GM12878 (cell line): ENCODE measurements around the gene RALGPS2. TPM values are rescaled to one million over a fixed set of nuclear protein-coding genes. Genes with fewer than 3 reads are reported as not detected.

ENCODE experiments used
- ATAC-seq: fragments of 200-7000 bp; cut with Tn5 transposase; 3 replicates; pipeline ENCODE4 v1.9.1; 2020; ENCODE audit warnings: mild to moderate bottlenecking, moderate library complexity
- Bru-seq: library from RNA; stranded (reverse); fragments of 400-500 nt; gene quantifications from one replicate; lab custom pipeline; 2021; lab: Mats Ljungman, UMichigan
- BruChase-seq, 2 experiments: library from RNA; stranded (reverse); fragments of 400-500 nt; gene quantifications; one replicate each; lab custom pipeline; 2021; lab: Mats Ljungman, UMichigan
- BruUV-seq: library from RNA; stranded (reverse); fragments of 400-500 nt; replicated peaks from 2 replicates; lab custom pipeline; 2021; lab: Mats Ljungman, UMichigan
- CTCF ChIA-PET: fragments of 300-600 bp; sonication (Branson Sonifier 250); formaldehyde crosslinking; extraction: SDS; loops from one replicate; lab custom pipeline; 2021; ENCODE audit warnings: inconsistent platforms; lab: Yijun Ruan, JAX
- POLR2A ChIA-PET: fragments of 350-600 bp; formaldehyde crosslinking; extraction: SDS; loops from one replicate; lab custom pipeline; 2021; ENCODE audit warnings: inconsistent platforms; lab: Charles Lee
- RAD21 ChIA-PET: fragments of 300-600 bp; sonication (Branson Sonifier 250); formaldehyde crosslinking; loops from one replicate; lab custom pipeline; 2023; ENCODE audit warnings: antibody characterized with exemption; ENCODE audit not compliant: unreplicated experiment; lab: Charles Lee
- SMC1A ChIA-PET: fragments of 300-600 bp; sonication (Branson Sonifier 250); formaldehyde crosslinking; loops from one replicate; lab custom pipeline; 2023; ENCODE audit not compliant: unreplicated experiment, uncharacterized antibody; lab: Charles Lee
- DNase-seq: peaks from one replicate; pipeline ENCODE4 v3.0.0-alpha.2; 2011; ENCODE audit warnings: low read depth, low spot score
- FAIRE-seq: peaks from 3 replicates; lab custom pipeline; 2011; peaks lifted over from hg19 to GRCh38; lab: Jason Lieb, UNC
- H2AFZ ChIP-seq: 2 replicates; pipeline ENCODE4 v1.6.0; 2011; ENCODE audit warnings: low read depth, low read length, control low read depth; ENCODE audit not compliant: control insufficient read depth
- H3K27ac ChIP-seq: 2 replicates; pipeline ENCODE4 v1.5.1; 2011; ENCODE audit warnings: control low read depth; ENCODE audit not compliant: control insufficient read depth, insufficient read depth
- H3K27me3 ChIP-seq, 2 experiments: replicated peaks in 1 of 2; 2 replicates each; pipeline versions ENCODE4 v1.6.0 to v1.6.1; 2011; ENCODE audit warnings: low read length in 1 of 2; ENCODE audit not compliant: control insufficient read depth in 2 of 2, insufficient read depth in 2 of 2
- H3K36me3 ChIP-seq, 2 experiments: 2 replicates each; pipeline ENCODE4 v1.5.1; 2011; ENCODE audit warnings: low read length in 1 of 2; ENCODE audit not compliant: control insufficient read depth in 2 of 2, insufficient read depth in 2 of 2
- H3K4me1 ChIP-seq: 2 replicates; pipeline ENCODE4 v1.6.1; 2011; ENCODE audit warnings: mild to moderate bottlenecking, low read length, moderate library complexity, mixed read lengths; ENCODE audit not compliant: control insufficient read depth, insufficient read depth
- H3K4me2 ChIP-seq: 2 replicates; pipeline ENCODE4 v1.6.0; 2011; ENCODE audit warnings: control low read depth; ENCODE audit not compliant: control insufficient read depth, insufficient read depth
- H3K4me3 ChIP-seq: fragments of 200-600 bp; sonication (generic); 2 replicates; pipeline ENCODE4 v1.5.1; 2016
- H3K79me2 ChIP-seq: 2 replicates; pipeline ENCODE4 v1.6.0; 2011; ENCODE audit warnings: low read length; ENCODE audit not compliant: control insufficient read depth, insufficient read depth
- H3K9ac ChIP-seq: 2 replicates; pipeline ENCODE4 v1.8.0; 2011; ENCODE audit warnings: low read length, control low read depth, mixed read lengths; ENCODE audit not compliant: control insufficient read depth, insufficient read depth
- H3K9me3 ChIP-seq: replicated peaks from 3 replicates; pipeline ENCODE4 v1.5.1; 2011; ENCODE audit warnings: mild to moderate bottlenecking, low read length; ENCODE audit not compliant: control insufficient read depth, insufficient read depth
- H4K20me1 ChIP-seq: 2 replicates; pipeline ENCODE4 v1.6.0; 2011; ENCODE audit not compliant: control insufficient read depth, insufficient read depth
- ASH2L ChIP-seq: fragments of 300-600, 200-600 bp; sonication (generic); IDR thresholded peaks from 2 replicates; pipeline ENCODE4 v1.6.1; 2017; ENCODE audit warnings: low read depth, mild to moderate bottlenecking, borderline replicate concordance
- BHLHE40 ChIP-seq, 2 experiments: fragments of 450-650 bp in 1 of 2; IDR thresholded peaks; 2 replicates each; pipeline ENCODE4 v1.6.1; 2011 to 2017; ENCODE audit warnings: low read depth in 2 of 2, borderline replicate concordance in 1 of 2, improper control_type of control experiment in 1 of 2, low read length in 1 of 2, mild to moderate bottlenecking in 1 of 2
- CHD2 ChIP-seq: IDR thresholded peaks from 2 replicates; pipeline ENCODE4 v1.6.1; 2011; ENCODE audit warnings: low read depth, low read length, improper control_type of control experiment, borderline replicate concordance
- FOXM1 ChIP-seq: IDR thresholded peaks from 2 replicates; pipeline ENCODE4 v1.6.1; 2012; ENCODE audit warnings: low read depth, mild to moderate bottlenecking, inconsistent platforms, low read length, moderate library complexity
- MEF2B ChIP-seq: fragments of 450-650 bp; IDR thresholded peaks from 2 replicates; pipeline ENCODE4 v1.6.1; 2018; ENCODE audit warnings: mild to moderate bottlenecking, moderate library complexity; ENCODE audit not compliant: partially characterized antibody, poor library complexity, severe bottlenecking
- NR2C1 ChIP-seq: fragments of 450-650 bp; IDR thresholded peaks from 2 replicates; pipeline ENCODE4 v1.6.1; 2017; ENCODE audit warnings: antibody characterized with exemption, mild to moderate bottlenecking, moderate library complexity
- POU2F2 ChIP-seq: IDR thresholded peaks from 3 replicates; pipeline ENCODE4 v1.6.1; 2011; ENCODE audit warnings: low read depth, mild to moderate bottlenecking, low read length, borderline replicate concordance
- RB1 ChIP-seq: fragments of 450-650 bp; formaldehyde crosslinking; IDR thresholded peaks from 2 replicates; pipeline ENCODE4 v1.6.1; 2017; ENCODE audit warnings: mild to moderate bottlenecking, borderline replicate concordance
- RELA ChIP-seq: fragments of 450-650 bp; IDR thresholded peaks from 2 replicates; pipeline ENCODE4 v1.8.0; 2014; ENCODE audit warnings: borderline replicate concordance; ENCODE audit not compliant: partially characterized antibody
- SMAD5 ChIP-seq: IDR thresholded peaks from 2 replicates; pipeline ENCODE4 v1.6.1; 2016; ENCODE audit warnings: antibody characterized with exemption, low read depth
- TBL1XR1 ChIP-seq: IDR thresholded peaks from 2 replicates; pipeline ENCODE4 v1.6.1; 2012; ENCODE audit warnings: low read depth, low read length, improper control_type of control experiment
- ZNF217 ChIP-seq: fragments of 450-650 bp; IDR thresholded peaks from 2 replicates; pipeline ENCODE4 v1.6.1; 2017; ENCODE audit warnings: antibody characterized with exemption, mild to moderate bottlenecking
- ZNF274 ChIP-seq: IDR thresholded peaks from one replicate; pipeline ENCODE4 v1.8.0; 2011; ENCODE audit not compliant: insufficient read length, insufficient read depth
- WGBS: methylation state at CpG from one replicate; pipeline ENCODE4 v1.1.6; 2016; ENCODE audit warnings: low lambda C conversion rate; ENCODE audit not compliant: insufficient replicate concordance, insufficient coverage; ENCODE audit errors: missing lambda C conversion rate; 5-methylcytosine and 5-hydroxymethylcytosine counted together
- in situ Hi-C: fragments of 300-500 bp; cut with MboI; formaldehyde crosslinking; loops from 9 replicates; pipeline ENCODE4 v1.14.3; 2018; ENCODE audit warnings: mixed read lengths
- intact Hi-C: fragments of 100-400 bp; cut with micrococcal nuclease; formaldehyde crosslinking; loops from one replicate; pipeline ENCODE4 v1.14.2; 2022; ENCODE audit not compliant: unreplicated experiment
- long read RNA-seq, 2 experiments: library from polyadenylated mRNA; unstranded; transcript quantifications; one replicate each; pipeline ENCODE4 v2.0.0, GENCODE V29; 2019 to 2020
- polyA minus RNA-seq, 3 experiments: library from RNA; depleted of rRNA, polyadenylated mRNA; stranded (reverse); fragments of >200 nt; gene quantifications; 2 replicates each; pipeline ENCODE4 v1.2.3, GENCODE V29; 2011
- polyA plus RNA-seq, 11 experiments: library from polyadenylated mRNA; depleted of rRNA in 4 of 11; unstranded in 6 of 11; stranded (reverse) in 5 of 11; fragments of >200 nt; fragmentation: Nextera tagmentation in 4 of 11; fragmentation: Illumina TruSeq in 1 of 11; extraction: Ambion mirVana in 4 of 11; extraction: Trizol in 1 of 11; gene quantifications; 1 replicate in 1 of 11; 2 replicates in 10 of 11; pipeline versions ENCODE4 v1.2.1 to v1.2.3, GENCODE V29; 2011 to 2016; ENCODE audit warnings: inconsistent platforms in 2 of 11, missing spikeins in 2 of 11, low read depth in 1 of 11
- total RNA-seq, 4 experiments: library from RNA; depleted of rRNA in 3 of 4; stranded (reverse); fragments of >200 nt in 3 of 4; fragmentation: Illumina TruSeq in 1 of 4; extraction: Trizol in 1 of 4; gene quantifications; 2 replicates each; pipeline versions ENCODE4 v1.2.1 to v1.2.3, GENCODE V29; 2013 to 2021
- TF ChIP-seq, protein P1 (sequence below): IDR thresholded peaks from 2 replicates; pipeline ENCODE4 v1.6.1; 2011; ENCODE audit warnings: borderline replicate concordance, low read depth, mild to moderate bottlenecking, moderate library complexity, mixed read lengths, low read length; ENCODE audit not compliant: insufficient read depth; ENCODE audit errors: extremely low read length

The RALGPS2 gene, protein sequence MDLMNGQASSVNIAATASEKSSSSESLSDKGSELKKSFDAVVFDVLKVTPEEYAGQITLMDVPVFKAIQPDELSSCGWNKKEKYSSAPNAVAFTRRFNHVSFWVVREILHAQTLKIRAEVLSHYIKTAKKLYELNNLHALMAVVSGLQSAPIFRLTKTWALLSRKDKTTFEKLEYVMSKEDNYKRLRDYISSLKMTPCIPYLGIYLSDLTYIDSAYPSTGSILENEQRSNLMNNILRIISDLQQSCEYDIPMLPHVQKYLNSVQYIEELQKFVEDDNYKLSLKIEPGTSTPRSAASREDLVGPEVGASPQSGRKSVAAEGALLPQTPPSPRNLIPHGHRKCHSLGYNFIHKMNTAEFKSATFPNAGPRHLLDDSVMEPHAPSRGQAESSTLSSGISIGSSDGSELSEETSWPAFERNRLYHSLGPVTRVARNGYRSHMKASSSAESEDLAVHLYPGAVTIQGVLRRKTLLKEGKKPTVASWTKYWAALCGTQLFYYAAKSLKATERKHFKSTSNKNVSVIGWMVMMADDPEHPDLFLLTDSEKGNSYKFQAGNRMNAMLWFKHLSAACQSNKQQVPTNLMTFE
- total RNA-seq (2013; cell fraction: nucleolus; rRNA removed) = 9.2 and 12.6 TPM in 2 replicates
- total RNA-seq (2014; rRNA removed) (2.6 and 3.7 TPM in 2 replicates), total RNA-seq (2014; rRNA removed; fragmentation: Illumina TruSeq; extraction: Trizol) (2.4 and 2.8 TPM in 2 replicates), total RNA-seq (2021) (1.8 and 2.7 TPM in 2 replicates), polyA plus RNA-seq (2011; rRNA removed) (0.14 and 0.46 TPM in 2 replicates), polyA plus RNA-seq (2014; fragmentation: Illumina TruSeq; extraction: Trizol) (1.7 and 2.2 TPM in 2 replicates), polyA plus RNA-seq (2014; fragmentation: Nextera tagmentation; extraction: Ambion mirVana) (under 1 TPM; 0.08 to 0.38 TPM), polyA plus RNA-seq (2014; rRNA removed) (0.58 and 2.8 TPM in 2 replicates), polyA plus RNA-seq (2016; fragmentation: Nextera tagmentation; extraction: Ambion mirVana) (under 1 TPM; 0.43 TPM), polyA minus RNA-seq (2011; rRNA and poly(A)+ RNA removed) (0.07 and 0.21 TPM in 2 replicates), Bru-seq, nascent RNA (percentile 40 among the genes with signal in this experiment), BruChase-seq, experiment 1, labeled RNA remaining after a 6-hour chase (percentile 35 among the genes with signal in this experiment), BruChase-seq, experiment 2, labeled RNA remaining after a 2-hour chase (percentile 37 among the genes with signal in this experiment)
- 2.9 TPM for polyA plus RNA-seq (2011; ENCODE audit: low read depth)
- 0.01 and 0.08 TPM in 2 replicates for polyA plus RNA-seq (2011; cell fraction: cytosol; rRNA removed)
- polyA plus RNA-seq (2011; cell fraction: nucleus; rRNA removed) = 0.12 and 0.28 TPM in 2 replicates
- 2.6 and 3.3 TPM in 2 replicates for polyA plus RNA-seq (2012)
- polyA minus RNA-seq (2011; cell fraction: cytosol; rRNA and poly(A)+ RNA removed) = 1.0 TPM in 1 of 2 replicates, not detected in the other
- polyA minus RNA-seq (2011; cell fraction: nucleus; rRNA and poly(A)+ RNA removed) = 0.60 and 0.67 TPM in 2 replicates
- long read RNA-seq, experiment 1 = 0 reads
- long read RNA-seq, experiment 2, partial matches to known transcripts = 1 of 2 reads
- long read RNA-seq, experiment 2, other reads (novel, unspliced or antisense) = 1 of 2 reads

DNA sequence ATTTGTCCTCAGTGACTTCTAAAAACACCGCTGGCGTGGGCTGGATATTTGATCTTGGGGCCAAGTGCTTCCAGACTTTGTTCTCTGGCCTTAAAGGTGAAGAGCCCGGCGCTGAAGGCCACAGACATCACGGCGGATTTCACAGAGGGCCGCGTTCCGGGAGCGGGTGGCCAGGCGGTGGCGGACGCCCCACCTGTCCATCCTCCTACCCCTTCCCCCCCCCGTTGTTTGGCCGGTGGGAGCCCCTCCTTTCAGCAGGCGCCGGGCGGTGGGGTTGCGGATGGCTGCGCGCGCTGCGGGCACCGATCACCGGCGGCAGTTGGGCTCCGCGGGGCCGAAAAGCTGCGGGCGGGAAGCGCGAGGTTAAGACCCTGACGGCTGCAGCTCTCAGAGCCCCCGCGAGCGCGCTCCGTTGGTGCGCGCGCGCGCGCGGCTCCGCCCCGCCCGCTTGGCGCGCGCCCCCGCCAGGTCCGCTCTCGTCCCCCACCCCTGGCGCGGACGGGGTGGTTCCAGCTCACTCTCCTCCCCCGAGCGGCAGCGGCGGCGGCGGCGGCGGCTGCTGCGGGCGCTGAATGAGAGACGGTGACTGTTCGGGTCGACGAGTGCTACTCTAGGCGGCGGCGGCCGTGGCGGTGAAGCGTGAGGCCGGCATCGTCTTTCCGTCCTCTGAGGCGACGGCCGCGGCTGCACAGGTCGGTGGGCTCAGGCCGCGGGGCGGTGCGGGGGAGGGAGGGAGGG, at the start of gene RALGPS2:
RALGPS2 (plus strand) TSS at position 517 of the 738 bp plus-strand sequence. CDS start 51,521 bp downstream, outside the sequence.
- RAD21 ChIA-PET = interaction anchor here (0.7 to 3.5 kb wide), 3 partner anchors 29 to 182 kb away, joined by 3 to 25 read pairs (median 10); no protein-coding TSS in a partner anchor
- Histone ChIP-seq H2AFZ (peak within 1 kb of the TSS; percentile 45), H3K27me3 (peaks cover 0 to 4% of the 10 kb centered on the region in 2 experiments; a peak in 2 of 4 replicates), H3K4me2 (peak within 1 kb of the TSS; percentile 86), H3K9me3 (no peaks in the 10 kb centered on the region), H3K4me3 (peak within 1 kb of the TSS; percentile 69), H3K4me1 (no peaks in the 10 kb centered on the region), H4K20me1 (no peaks in the 10 kb centered on the region), H3K79me2 (no peaks in the 10 kb centered on the region), H3K27ac (no peak within 1 kb of the TSS; the same call in 1 of the 2 replicates), H3K9ac (peak within 1 kb of the TSS; percentile 46), H3K36me3 (no peaks in the 10 kb centered on the region)
- BruUV-seq = no TSS peak
- ATAC-seq (peak; percentile 84), FAIRE-seq (no peak), DNase-seq (no peak)
- intact Hi-C loops = loop anchor here (5.0 kb wide), 1 partner anchor 118 kb away; no protein-coding TSS in a partner anchor
- in situ Hi-C loops = no loop called here
- WGBS = 6% methylated on average over 60 of the region's 90 CpGs
- CTCF ChIA-PET = interaction anchor here (1.0 to 2.4 kb wide), 3 partner anchors 61 to 278 kb away, joined by 3 to 16 read pairs (median 4); no protein-coding TSS in a partner anchor
- SMC1A ChIA-PET = interaction anchor here (1.2 kb wide), 1 partner anchor 42 kb away, joined by 3 read pairs; no protein-coding TSS in a partner anchor
- POLR2A ChIA-PET = interaction anchor here (0.7 kb wide), 2 partner anchors 56 to 66 kb away, joined by 3 read pairs; no protein-coding TSS in a partner anchor
- TF ChIP-seq RB1 (0 out of 2 replicates have a peak, but pooled peaks have one; percentile 32), ZNF274 (no peak), NR2C1 (no peak), MEF2B (no peak), ASH2L (no peak), ZNF217 (no peak), CHD2 (no peak), TBL1XR1 (no peak), POU2F2 (no peak), FOXM1 (no peak), RELA (no peak), SMAD5 (no peak), BHLHE40 (IDR thresholded peaks at IDR 0.05; ENCODE audit: borderline replicate concordance in 1 of 2, low read depth in 2 of 2, low read length in 1 of 2) (peak in 1 of 2 experiments; percentile 7; a peak in 1 of 4 replicates)
- TF ChIP-seq, protein P1, sequence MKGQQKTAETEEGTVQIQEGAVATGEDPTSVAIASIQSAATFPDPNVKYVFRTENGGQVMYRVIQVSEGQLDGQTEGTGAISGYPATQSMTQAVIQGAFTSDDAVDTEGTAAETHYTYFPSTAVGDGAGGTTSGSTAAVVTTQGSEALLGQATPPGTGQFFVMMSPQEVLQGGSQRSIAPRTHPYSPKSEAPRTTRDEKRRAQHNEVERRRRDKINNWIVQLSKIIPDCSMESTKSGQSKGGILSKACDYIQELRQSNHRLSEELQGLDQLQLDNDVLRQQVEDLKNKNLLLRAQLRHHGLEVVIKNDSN = no peak
